22Rv1 (cell line): ENCODE results near the gene ANKS6.

Source experiments
- CTCF ChIP-seq: fragments of 450-650 bp; IDR thresholded peaks from 2 replicates; pipeline ENCODE4 v1.5.1; 2017; ENCODE audit warnings: mild to moderate bottlenecking
- ZFX ChIP-seq: fragments of 450-650 bp; IDR thresholded peaks from 2 replicates; pipeline ENCODE4 v1.6.1; 2017; ENCODE audit warnings: antibody characterized with exemption, borderline replicate concordance

- no peak for TF ChIP-seq CTCF
- no peak for TF ChIP-seq ZFX
Observed at GRCh38 chr9:98783518-98784226, 12.7 kb downstream of the ANKS6 start.
